HepG2 (cell line): Measurements from ENCODE around the gene LRP2. TPM values are rescaled to one million over a fixed set of nuclear protein-coding genes. Genes with fewer than 3 reads are reported as not detected.
"Not testable (repeated sequence)": the region's sequence is repeated elsewhere in the genome, so short reads cannot be mapped to it uniquely, and the experiment has no call there.

ENCODE experiments used
- ATAC-seq: fragments of 200-7000 bp; cut with Tn5 transposase; 3 replicates; pipeline ENCODE4 v1.9.1; 2020; ENCODE audit warnings: mild to moderate bottlenecking, moderate library complexity
- BruUV-seq: library from RNA; stranded (reverse); fragments of 400-500 nt; replicated peaks from 2 replicates; lab custom pipeline; 2021; lab: Mats Ljungman, UMichigan
- CTCF ChIA-PET: fragments of 300-600 bp; formaldehyde crosslinking; extraction: SDS; loops from one replicate; lab custom pipeline; 2021; ENCODE audit warnings: low total read pairs, inconsistent platforms, low intra/inter-chr PET ratio; lab: Yijun Ruan, JAX
- POLR2A ChIA-PET: fragments of 350-600 bp; sonication (Branson Sonifier 250); formaldehyde crosslinking; loops from one replicate; lab custom pipeline; 2020; ENCODE audit warnings: antibody characterized with exemption, inconsistent platforms; lab: Yijun Ruan, JAX
- DNase-seq: peaks from one replicate; pipeline ENCODE4 v3.0.0-alpha.2; 2015; ENCODE audit warnings: low spot score
- FAIRE-seq: peaks from 3 replicates; lab custom pipeline; 2011; peaks lifted over from hg19 to GRCh38; lab: Jason Lieb, UNC
- H2AFZ ChIP-seq: one replicate; pipeline ENCODE4 v1.6.1; 2011; ENCODE audit warnings: low read length, inconsistent platforms
- H3K27ac ChIP-seq: fragments of 300-600 bp; 3 replicates; pipeline ENCODE4 v1.8.0; 2011; ENCODE audit warnings: mixed run types, mild to moderate bottlenecking, mixed read lengths, low read length, inconsistent platforms; ENCODE audit not compliant: insufficient read depth; ENCODE audit errors: extremely low read length
- H3K27me3 ChIP-seq, 2 experiments: fragments of 200-600 bp in 1 of 2; 2 replicates in 1 of 2; 3 replicates in 1 of 2; pipeline versions ENCODE4 v1.6.0 to v1.8.0; 2011; ENCODE audit warnings: low read length in 2 of 2, mild to moderate bottlenecking in 2 of 2, moderate library complexity in 2 of 2, inconsistent platforms in 1 of 2; ENCODE audit not compliant: insufficient read depth in 2 of 2, control insufficient read depth in 1 of 2
- H3K36me3 ChIP-seq, 2 experiments: fragments of 200-600 bp in 1 of 2; replicated peaks in 1 of 2; 2 replicates in 1 of 2; 3 replicates in 1 of 2; pipeline versions ENCODE4 v1.5.1 to v1.8.0; 2011; ENCODE audit warnings: low read length in 2 of 2, inconsistent platforms in 1 of 2; ENCODE audit not compliant: insufficient read depth in 2 of 2, control insufficient read depth in 1 of 2
- H3K4me1 ChIP-seq: 2 replicates; pipeline ENCODE4 v1.5.1; 2012; ENCODE audit warnings: low read length, inconsistent platforms; ENCODE audit not compliant: insufficient read depth
- H3K4me2 ChIP-seq: 2 replicates; pipeline ENCODE4 v1.6.0; 2011; ENCODE audit warnings: low read depth, low read length, inconsistent platforms
- H3K4me3 ChIP-seq, 3 experiments: fragments of 200-600 bp in 1 of 3; sonication (generic), shearing (Covaris generic) in 1 of 3; replicated peaks in 1 of 3; 2 replicates each; pipeline ENCODE4 v1.5.1; 2011 to 2016; ENCODE audit warnings: low read length in 3 of 3, inconsistent platforms in 2 of 3, low read depth in 2 of 3, mild to moderate bottlenecking in 2 of 3, control low read depth in 1 of 3, mixed read lengths in 1 of 3; ENCODE audit not compliant: insufficient read depth in 1 of 3
- H3K79me2 ChIP-seq: one replicate; pipeline ENCODE4 v1.6.1; 2011; ENCODE audit warnings: low read length, inconsistent platforms; ENCODE audit not compliant: insufficient read depth
- H3K9ac ChIP-seq: 2 replicates; pipeline ENCODE4 v1.6.0; 2011; ENCODE audit warnings: mild to moderate bottlenecking, low read depth, low read length, inconsistent platforms; ENCODE audit not compliant: insufficient read depth
- H3K9me3 ChIP-seq: 2 replicates; pipeline ENCODE4 v1.5.1; 2012; ENCODE audit warnings: mild to moderate bottlenecking, low read length
- H4K20me1 ChIP-seq: 2 replicates; pipeline ENCODE4 v1.6.0; 2011; ENCODE audit warnings: inconsistent platforms, mild to moderate bottlenecking, low read length, moderate library complexity; ENCODE audit not compliant: insufficient read depth
- SKI ChIP-seq: fragments of 450-650 bp; IDR thresholded peaks from one replicate; pipeline ENCODE4 v1.6.1; 2018; ENCODE audit warnings: mild to moderate bottlenecking; ENCODE audit not compliant: partially characterized antibody
- YY1 ChIP-seq: IDR thresholded peaks from 2 replicates; pipeline ENCODE4 v1.6.1; 2011; ENCODE audit warnings: low read length, low read depth, moderate library complexity, mild to moderate bottlenecking; ENCODE audit not compliant: insufficient read depth, insufficient replicate concordance
- ZNF383 ChIP-seq: sonication (generic); formaldehyde crosslinking; IDR thresholded peaks from 2 replicates; pipeline ENCODE4 v1.4.0; 2020; ENCODE audit warnings: missing genetic modification reagents, mild to moderate bottlenecking, borderline replicate concordance
- ZNF747 ChIP-seq: sonication (generic); formaldehyde crosslinking; IDR thresholded peaks from 2 replicates; pipeline ENCODE4 v1.8.1; 2023; ENCODE audit warnings: missing genetic modification reagents, mild to moderate bottlenecking, borderline replicate concordance
- ZNF772 ChIP-seq: sonication (generic); formaldehyde crosslinking; IDR thresholded peaks from 2 replicates; pipeline ENCODE4 v1.5.0; 2020; ENCODE audit warnings: mild to moderate bottlenecking, missing genetic modification reagents
- WGBS: methylation state at CpG from one replicate; pipeline ENCODE4 v1.1.6; 2017; ENCODE audit warnings: low lambda C conversion rate; 5-methylcytosine and 5-hydroxymethylcytosine counted together
- in situ Hi-C: cut with HindIII; loops from 2 replicates; pipeline ENCODE4 v1.10.0; 2017; ENCODE audit warnings: low pct_unique_long_range_greater_than_20kb; ENCODE audit not compliant: extremely low pct_ligation_motif_present
- intact Hi-C: fragments of 100-400 bp; cut with micrococcal nuclease; formaldehyde crosslinking; loops from one replicate; pipeline ENCODE4 v1.10.0; 2022; ENCODE audit not compliant: unreplicated experiment
- polyA plus RNA-seq, 8 experiments: library from polyadenylated mRNA; depleted of rRNA in 3 of 8; stranded (reverse) in 7 of 8; unstranded in 1 of 8; fragments of >200 nt; fragmentation: Illumina TruSeq in 4 of 8; extraction: Trizol in 4 of 8; gene quantifications; 2 replicates each; pipeline versions ENCODE4 v1.2.1 to v1.2.3, GENCODE V29; 2011 to 2016; ENCODE audit warnings: low read depth in 4 of 8, missing spikeins in 1 of 8, mixed read lengths in 1 of 8; ENCODE audit not compliant: insufficient read depth in 1 of 8
- total RNA-seq, 5 experiments: library from RNA; depleted of rRNA; stranded (reverse); fragments of >200 nt; fragmentation: Illumina TruSeq; extraction: Trizol; gene quantifications; 2 replicates each; pipeline ENCODE4 v1.2.3, GENCODE V29; 2016; ENCODE audit warnings: low read depth in 1 of 5

Gene LRP2
- total and polyA plus RNA-seq, 2 of the 13 experiments (the other 11 are each of a cell fraction or from before 2014, with no cell fraction given) = 0.03 to 0.15 TPM

DNA sequence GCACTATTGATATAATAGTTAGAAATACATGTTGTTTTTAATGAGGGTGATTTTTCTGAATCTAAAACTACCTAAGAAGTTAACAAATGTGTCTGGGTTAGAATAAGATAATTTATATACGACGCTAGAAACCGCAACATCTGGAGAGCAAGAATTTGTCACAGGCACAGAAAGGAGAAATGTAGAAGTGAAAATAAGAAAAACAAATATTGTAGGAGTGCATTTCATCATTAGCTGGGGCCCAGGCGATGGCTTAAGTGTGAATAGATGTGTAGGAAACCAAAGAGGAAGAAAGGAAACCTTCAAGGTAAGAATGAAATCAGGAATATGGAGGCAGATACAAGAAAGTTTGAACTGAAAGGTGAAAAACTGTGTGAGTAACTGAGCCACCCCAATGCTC lies 90.3 kb downstream of the LRP2 start:
- ATAC-seq (no peak), DNase-seq (no peak), FAIRE-seq (no peak)
- H3K79me2 ChIP-seq = no peaks in the 10 kb centered on the region
- no peak overlapping the region for H3K4me2 ChIP-seq
- BruUV-seq = no TSS peak
- no peaks in the 10 kb centered on the region for H3K9me3 ChIP-seq
- H3K4me3 ChIP-seq = no peak overlapping the region
- H3K27me3 ChIP-seq = peaks cover 0 to 3% of the 10 kb centered on the region in 2 experiments; a peak in 2 of 5 replicates
- ChIA-PET CTCF (no interaction called here), POLR2A (no interaction called here)
- H4K20me1 ChIP-seq = no peaks in the 10 kb centered on the region
- no peaks in the 10 kb centered on the region for H3K36me3 ChIP-seq
- no peaks in the 10 kb centered on the region for H3K4me1 ChIP-seq
- TF ChIP-seq ZNF383 (CRISPR knock-in tag) (no peak), ZNF772 (CRISPR knock-in tag) (no peak), YY1 (no peak), SKI (no peak), ZNF747 (no peak)
- TF ChIP-seq, all 625 proteins: peak for 0
- Histone ChIP-seq H2AFZ (no peak overlapping the region), H3K9ac (no peak overlapping the region), H3K27ac (no peak overlapping the region)
- in situ Hi-C loops = no loop called here
- intact Hi-C loops = no loop called here
- WGBS = 64% methylated on average over 4 of the region's 4 CpGs

DNA sequence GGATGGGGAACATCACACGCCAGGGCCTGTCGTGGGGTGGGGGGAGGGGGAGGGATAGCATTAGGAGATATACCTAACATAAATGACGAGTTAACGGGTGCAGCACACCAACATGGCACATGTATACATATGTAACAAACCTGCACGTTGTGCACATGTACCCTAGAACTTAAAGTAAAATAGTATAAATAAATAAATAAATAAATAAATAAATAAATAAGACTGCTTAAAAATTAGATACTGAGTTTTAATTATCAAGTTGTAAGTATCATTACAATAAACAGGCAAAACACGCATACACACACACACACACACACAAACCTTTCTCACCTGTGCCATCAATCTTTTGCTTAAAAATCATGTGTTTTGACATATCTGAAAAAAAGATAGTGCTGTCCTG lies 91.8 kb downstream of the LRP2 start:
- H2AFZ ChIP-seq, DNase-seq, H3K9ac ChIP-seq, H3K4me1 ChIP-seq, intact Hi-C loops, FAIRE-seq, H3K36me3 ChIP-seq, ATAC-seq, in situ Hi-C loops, H3K4me2 ChIP-seq, H4K20me1 ChIP-seq, BruUV-seq, H3K27ac ChIP-seq, H3K9me3 ChIP-seq, H3K27me3 ChIP-seq, POLR2A ChIA-PET, H3K4me3 ChIP-seq, H3K79me2 ChIP-seq, CTCF ChIA-PET: not testable (repeated sequence)
- WGBS = 12% methylated on average over 6 of the region's 6 CpGs
